ENCODE results near the gene LDB3. TPM values are rescaled to one million over a fixed set of nuclear protein-coding genes. Genes with fewer than 3 reads are reported as not detected.

Gene LDB3
- total RNA-seq, 1 experiment from 2014 or later = 0.20 TPM

DNA sequence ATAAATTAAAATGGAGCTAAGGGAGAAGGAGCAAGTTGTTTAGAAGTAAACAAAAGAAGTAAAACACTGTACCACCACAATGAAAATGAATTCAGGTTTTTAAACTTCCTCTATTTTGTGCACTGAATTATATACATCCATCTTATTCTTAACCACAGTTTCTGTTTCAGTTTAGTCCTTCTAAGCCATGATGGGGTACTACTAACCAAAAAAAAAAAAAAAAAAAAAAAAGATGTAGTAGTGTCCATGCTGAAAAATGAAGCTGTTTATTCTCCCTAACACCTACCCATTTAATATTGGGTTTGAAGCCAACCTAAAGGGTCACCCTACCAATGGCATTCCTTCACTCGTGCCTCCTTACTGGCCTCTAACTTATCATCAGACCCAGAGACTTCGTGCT is 84.7 kb downstream of the LDB3 start:
- Histone ChIP-seq H3K9me2 (ENCODE audit: insufficient read depth) (no peaks in the 10 kb centered on the region), H3K9ac (ENCODE audit: low read length) (no peak overlapping the region), H3K27ac (ENCODE audit: low read depth, low read length) (no peak overlapping the region), H3K27me3 (ENCODE audit: insufficient read depth, low read length) (no peaks in the 10 kb centered on the region), H3K4me2 (ENCODE audit: low read length) (no peak overlapping the region), H3K9me3 (ENCODE audit: control insufficient read depth in 1 of 2, insufficient read depth in 1 of 2, low read depth in 1 of 2, low read length in 2 of 2) (no peaks in the 10 kb centered on the region), H3K79me2 (ENCODE audit: insufficient read depth, low read length) (peaks cover 19% of the 10 kb centered on the region), H2AFZ (ENCODE audit: low read depth, low read length, poor library complexity, severe bottlenecking) (no peak overlapping the region), H3K4me1 (ENCODE audit: control insufficient read depth in 1 of 2, insufficient read depth in 2 of 2, low read length in 2 of 2) (peaks cover 11 to 17% of the 10 kb centered on the region in 2 experiments), H3K36me3 (ENCODE audit: control insufficient read depth in 1 of 2, insufficient read depth in 2 of 2, low read length in 2 of 2) (no peaks in the 10 kb centered on the region), H3K4me3 (replicated peaks in 1 of 2; ENCODE audit: low read depth in 1 of 2, low read length in 2 of 2) (no peak overlapping the region), H4K20me1 (ENCODE audit: insufficient read depth) (no peaks in the 10 kb centered on the region)
- intact Hi-C loops (cut with micrococcal nuclease) = no loop called here
- CTCF ChIA-PET = no interaction called here
- POLR2A ChIA-PET = no interaction called here
- BruUV-seq (replicated peaks) = no TSS peak
- no peak for TF ChIP-seq SIN3A (IDR thresholded peaks at IDR 0.05; ENCODE audit: low read depth)
- TF ChIP-seq ATF3 (IDR thresholded peaks at IDR 0.05) = no peak
- ATAC-seq (no peak), DNase-seq (ENCODE audit: low read depth, low spot score) (no peak)
- RAD21 ChIA-PET (ENCODE audit: low non-redundant PET in 1 of 2, low total read pairs in 2 of 2, uncharacterized antibody in 2 of 2, unreplicated experiment in 2 of 2) = no interaction called here

DNA sequence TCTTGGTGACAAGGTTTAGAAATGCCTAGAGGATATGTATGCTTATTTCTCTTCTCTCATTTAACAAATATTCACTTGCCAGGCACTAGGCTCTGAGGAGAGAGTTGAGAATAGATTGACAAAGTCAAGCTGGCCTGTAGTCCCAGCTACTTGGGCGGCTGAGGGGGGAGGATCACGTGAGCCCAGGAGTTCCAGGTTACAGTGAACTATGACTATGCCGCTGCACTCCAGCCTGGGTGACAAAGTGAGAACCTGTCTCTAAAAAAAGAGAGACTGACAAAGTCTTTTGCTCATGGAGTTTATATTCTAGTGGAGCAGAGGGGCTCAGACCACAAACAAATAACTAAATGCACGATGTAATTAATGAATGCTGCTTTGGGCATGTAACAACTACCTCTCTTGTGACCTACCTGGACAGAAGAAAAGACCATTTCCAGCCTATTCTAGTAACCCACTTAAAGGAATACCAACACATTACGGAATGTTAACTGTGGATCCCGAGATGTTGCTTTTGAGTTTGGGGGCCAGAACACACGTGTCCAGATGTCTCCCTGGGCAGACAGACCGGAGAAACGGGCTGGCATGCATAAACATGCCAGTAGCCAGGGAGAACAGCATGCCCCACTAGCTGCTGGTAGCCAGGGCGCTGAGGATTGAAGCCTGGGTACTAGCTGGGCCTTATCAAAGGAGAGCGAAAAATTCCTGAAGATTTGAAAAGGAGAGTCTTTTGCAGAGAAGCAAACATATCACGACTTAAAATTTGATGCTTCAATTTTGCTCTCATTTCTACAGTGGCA is 85.5 kb downstream of the LDB3 start:
- no peak overlapping the region for H3K9ac ChIP-seq (ENCODE audit: low read length)
- ChIA-PET CTCF (no interaction called here), RAD21 (ENCODE audit: low non-redundant PET in 1 of 2, low total read pairs in 2 of 2, uncharacterized antibody in 2 of 2, unreplicated experiment in 2 of 2) (no interaction called here), POLR2A (no interaction called here)
- no peaks in the 10 kb centered on the region for H3K9me2 ChIP-seq (ENCODE audit: insufficient read depth)
- no peaks in the 10 kb centered on the region for H4K20me1 ChIP-seq (ENCODE audit: insufficient read depth)
- ATAC-seq (no peak), DNase-seq (ENCODE audit: low read depth, low spot score) (no peak)
- H3K4me1 ChIP-seq (ENCODE audit: control insufficient read depth in 1 of 2, insufficient read depth in 2 of 2, low read length in 2 of 2) = peaks cover 18 to 25% of the 10 kb centered on the region in 2 experiments
- no TSS peak for BruUV-seq (replicated peaks)
- intact Hi-C loops (cut with micrococcal nuclease) = no loop called here
- no peak overlapping the region; the same call in 1 of the 2 replicates for H3K4me2 ChIP-seq (ENCODE audit: low read length)
- H3K36me3 ChIP-seq (ENCODE audit: control insufficient read depth in 1 of 2, insufficient read depth in 2 of 2, low read length in 2 of 2) = no peaks in the 10 kb centered on the region
- H3K9me3 ChIP-seq (ENCODE audit: control insufficient read depth in 1 of 2, insufficient read depth in 1 of 2, low read depth in 1 of 2, low read length in 2 of 2) = no peaks in the 10 kb centered on the region
- H3K79me2 ChIP-seq (ENCODE audit: insufficient read depth, low read length) = peaks cover 27% of the 10 kb centered on the region
- H2AFZ ChIP-seq (ENCODE audit: low read depth, low read length, poor library complexity, severe bottlenecking) = no peak overlapping the region
- no peak overlapping the region for H3K4me3 ChIP-seq (replicated peaks in 1 of 2; ENCODE audit: low read depth in 1 of 2, low read length in 2 of 2)
- TF ChIP-seq EZH2phosphoT487 (IDR thresholded peaks at IDR 0.05; ENCODE audit: borderline replicate concordance) = no peak
- no peak for TF ChIP-seq FOSL1 (IDR thresholded peaks at IDR 0.05; ENCODE audit: low read depth)
- no peak for TF ChIP-seq TCF7L2 (IDR thresholded peaks at IDR 0.05; ENCODE audit: borderline replicate concordance, extremely low read depth, insufficient read depth, insufficient read length)
- no peak for TF ChIP-seq CEBPB (IDR thresholded peaks at IDR 0.05; ENCODE audit: low read depth)
- no peak for TF ChIP-seq MAX (IDR thresholded peaks at IDR 0.05)
- no peak for TF ChIP-seq ZFX (IDR thresholded peaks at IDR 0.05)
- no peak for TF ChIP-seq EGR1 (IDR thresholded peaks at IDR 0.05; ENCODE audit: low read depth)
- no peak for TF ChIP-seq EZH2 (IDR thresholded peaks at IDR 0.05)
- no peak for TF ChIP-seq ELF1 (IDR thresholded peaks at IDR 0.05; ENCODE audit: borderline replicate concordance, low read depth)
- no peak for TF ChIP-seq YY1 (IDR thresholded peaks at IDR 0.05; ENCODE audit: extremely low read depth, insufficient replicate concordance, low read depth, low read length)
- no peak for TF ChIP-seq ZNF274 (IDR thresholded peaks at IDR 0.05; ENCODE audit: low read depth, low read length)
- no peak for TF ChIP-seq ZBTB33 (IDR thresholded peaks at IDR 0.05; ENCODE audit: extremely low read depth, insufficient replicate concordance, low read length)
- TF ChIP-seq SP1 (IDR thresholded peaks at IDR 0.05; ENCODE audit: low read depth) = no peak
- H3K27me3 ChIP-seq (ENCODE audit: insufficient read depth, low read length) = no peaks in the 10 kb centered on the region
- no peak overlapping the region for H3K27ac ChIP-seq (ENCODE audit: low read depth, low read length)

Measured in HCT116 (cell line).